Activated CD8-positive, alpha-beta memory T cell treated with anti-CD3 and anti-CD28 coated beads, Interleukin-2, amount 50 U/mL, for 1 hour (primary cell): ENCODE measurements around the gene BHLHE40.

Source experiments
- DNase-seq: peaks from one replicate; pipeline ENCODE4 v3.0.0-alpha.2; 2020; ENCODE audit errors: extremely low read depth

Gene BHLHE40

DNA sequence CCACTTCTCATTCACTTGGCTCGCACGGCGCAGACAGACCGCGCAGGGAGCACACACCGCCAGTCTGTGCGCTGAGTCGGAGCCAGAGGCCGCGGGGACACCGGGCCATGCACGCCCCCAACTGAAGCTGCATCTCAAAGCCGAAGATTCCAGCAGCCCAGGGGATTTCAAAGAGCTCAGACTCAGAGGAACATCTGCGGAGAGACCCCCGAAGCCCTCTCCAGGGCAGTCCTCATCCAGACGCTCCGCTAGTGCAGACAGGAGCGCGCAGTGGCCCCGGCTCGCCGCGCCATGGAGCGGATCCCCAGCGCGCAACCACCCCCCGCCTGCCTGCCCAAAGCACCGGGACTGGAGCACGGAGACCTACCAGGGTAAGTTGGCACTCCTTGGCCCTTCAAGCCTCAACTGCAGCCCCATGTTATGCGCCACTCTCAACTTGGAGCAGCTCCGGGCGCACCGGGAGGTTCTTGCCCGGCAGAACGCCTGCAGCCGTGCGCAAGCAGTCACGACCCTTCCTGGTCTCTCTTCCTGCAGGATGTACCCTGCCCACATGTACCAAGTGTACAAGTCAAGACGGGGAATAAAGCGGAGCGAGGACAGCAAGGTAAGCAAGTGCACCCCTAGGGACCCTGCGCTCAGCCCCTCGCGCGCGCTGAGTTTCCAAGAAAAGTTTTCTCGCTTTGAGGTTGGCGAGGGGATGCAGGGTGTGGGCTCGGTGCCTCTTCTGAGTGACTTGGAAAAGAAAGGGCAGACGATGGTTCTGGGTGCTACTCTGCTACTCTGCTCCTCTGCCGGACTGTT lies at the start of gene BHLHE40:
BHLHE40 (plus strand) TSS at position 10 of the 801 bp plus-strand sequence; CDS start at position 292, 282 bp downstream.
- no peak for DNase-seq

- DNase-seq: no peak
Measured at GRCh38 chr3:4930501-4930900, 48.7 kb upstream of the BHLHE40 start.

GRCh38 chr3:4934050-4934449 lies 45.2 kb upstream of the BHLHE40 start:
- DNase-seq: no peak

DNA sequence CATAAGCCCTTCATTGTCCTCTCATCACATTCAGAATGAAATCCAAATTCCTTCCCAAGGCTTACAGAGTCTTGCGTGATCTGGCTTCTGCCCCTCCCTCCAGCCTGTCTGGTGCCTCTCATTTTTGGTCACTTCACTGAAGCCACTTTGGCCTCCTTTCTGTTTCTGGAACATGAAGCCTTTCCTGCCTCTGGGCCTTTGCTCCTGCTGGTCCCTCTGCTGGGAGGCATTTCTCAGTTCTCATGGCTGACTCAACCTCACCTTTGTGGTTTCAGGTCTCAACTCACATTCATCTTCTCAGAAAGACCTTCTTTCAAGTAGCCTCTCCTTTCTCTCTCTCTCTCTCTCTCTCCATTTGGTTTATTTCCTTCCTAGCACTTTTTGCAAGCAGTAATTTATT lies 43.9 kb upstream of the BHLHE40 start:
- DNase-seq: no peak

DNA sequence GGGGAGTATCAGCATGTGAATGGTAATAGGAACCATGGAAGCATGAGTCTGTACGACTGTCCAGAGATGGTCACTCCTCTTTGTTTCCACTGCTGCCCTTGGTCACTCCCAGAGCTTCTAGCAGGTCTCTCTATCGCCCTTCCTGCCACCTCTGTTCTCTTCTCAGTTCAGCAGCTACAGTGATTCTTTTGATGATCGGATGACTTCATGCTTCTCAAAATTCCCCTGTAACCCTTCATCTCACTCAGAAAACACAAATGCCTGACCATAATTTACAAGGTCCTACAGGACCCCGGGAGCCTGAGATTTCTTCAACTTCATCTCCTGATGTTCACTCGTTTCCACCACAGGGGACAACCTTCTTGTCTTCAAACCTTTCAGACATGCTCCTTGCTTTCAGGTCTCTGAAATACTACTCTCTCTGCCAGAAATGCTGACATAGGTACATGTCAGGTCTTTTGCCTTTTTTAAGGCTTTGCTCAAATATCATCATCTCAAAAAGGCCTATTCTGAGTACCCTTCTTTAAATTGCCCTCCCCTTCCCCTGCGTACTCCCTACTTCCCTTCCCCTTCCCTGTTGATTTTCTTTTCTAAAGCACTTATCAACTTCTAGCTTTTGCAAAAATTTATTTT lies 42.1 kb upstream of the BHLHE40 start:
- no peak for DNase-seq

GRCh38 chr3:4938281-4938982 lies 40.8 kb upstream of the BHLHE40 start:
- DNase-seq: no peak

- DNase-seq: no peak
Measured at GRCh38 chr3:4939276-4939675, 40.0 kb upstream of the BHLHE40 start.

DNA sequence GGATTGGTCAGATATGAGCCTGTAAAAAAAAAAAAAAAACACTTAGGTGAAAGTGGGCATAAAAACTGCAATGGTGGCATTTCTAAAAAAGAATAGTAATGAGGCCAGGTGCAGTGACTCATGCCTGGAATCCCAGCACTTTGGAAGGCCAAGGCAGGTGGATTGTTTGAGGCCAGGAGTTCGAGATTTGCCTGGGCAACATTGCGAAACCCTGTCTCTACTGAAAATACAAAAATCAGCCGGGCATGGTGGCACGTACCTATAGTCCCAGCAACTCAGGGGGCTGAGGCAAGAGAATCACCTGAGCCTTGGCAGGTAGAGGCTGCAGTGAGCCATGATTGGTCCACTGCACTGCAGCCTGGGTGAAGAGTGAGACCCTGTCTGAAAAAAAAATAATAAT lies 38.3 kb upstream of the BHLHE40 start:
- DNase-seq: no peak

DNA sequence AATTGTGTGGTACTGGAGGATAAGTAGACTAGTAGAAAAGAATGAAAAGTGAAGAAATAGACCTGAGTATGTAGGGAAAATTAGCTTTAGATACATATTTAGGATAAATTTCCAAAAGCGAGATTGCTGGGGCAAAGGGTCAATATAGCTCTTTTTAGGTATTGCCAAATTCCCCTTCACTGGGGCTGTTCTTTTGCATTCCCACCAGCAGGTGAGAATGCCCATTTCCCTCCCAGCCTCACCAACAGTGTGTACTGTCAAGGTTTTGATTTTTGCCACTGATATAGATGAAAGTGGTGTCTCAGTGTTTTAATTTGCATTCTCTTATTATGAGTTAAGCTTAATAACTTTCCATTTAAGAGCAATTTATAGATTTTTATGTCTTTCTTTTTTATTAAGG lies 35.7 kb upstream of the BHLHE40 start:
- DNase-seq: no peak

GRCh38 chr3:4945324-4945723 lies 33.9 kb upstream of the BHLHE40 start:
- DNase-seq: no peak

GRCh38 chr3:4947028-4947427 lies 32.2 kb upstream of the BHLHE40 start:
- DNase-seq: no peak

- no peak for DNase-seq
Measured at GRCh38 chr3:4948395-4948794, 30.8 kb upstream of the BHLHE40 start.

DNA sequence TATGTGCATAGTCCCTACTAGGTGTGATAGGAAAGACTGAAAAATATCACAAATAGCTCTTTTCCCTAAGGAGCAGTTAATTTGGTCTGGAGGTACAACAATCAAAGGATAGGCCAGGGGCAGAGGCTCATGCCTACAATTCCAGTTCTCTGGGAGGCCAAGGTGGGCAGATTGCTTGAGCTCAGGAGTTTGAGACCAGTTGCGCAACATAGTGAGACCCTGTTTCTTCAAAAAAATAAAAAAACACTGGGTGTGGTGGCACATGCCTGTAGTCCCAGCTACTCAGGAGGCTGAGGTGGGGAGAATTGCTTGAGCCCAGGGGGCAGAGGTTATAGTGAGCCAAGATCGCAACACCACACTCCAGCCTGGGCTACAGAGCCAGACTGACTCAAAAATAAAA lies 30.2 kb upstream of the BHLHE40 start:
- DNase-seq: no peak

- DNase-seq: no peak
Measured at GRCh38 chr3:4949659-4950058, 29.6 kb upstream of the BHLHE40 start.

DNA sequence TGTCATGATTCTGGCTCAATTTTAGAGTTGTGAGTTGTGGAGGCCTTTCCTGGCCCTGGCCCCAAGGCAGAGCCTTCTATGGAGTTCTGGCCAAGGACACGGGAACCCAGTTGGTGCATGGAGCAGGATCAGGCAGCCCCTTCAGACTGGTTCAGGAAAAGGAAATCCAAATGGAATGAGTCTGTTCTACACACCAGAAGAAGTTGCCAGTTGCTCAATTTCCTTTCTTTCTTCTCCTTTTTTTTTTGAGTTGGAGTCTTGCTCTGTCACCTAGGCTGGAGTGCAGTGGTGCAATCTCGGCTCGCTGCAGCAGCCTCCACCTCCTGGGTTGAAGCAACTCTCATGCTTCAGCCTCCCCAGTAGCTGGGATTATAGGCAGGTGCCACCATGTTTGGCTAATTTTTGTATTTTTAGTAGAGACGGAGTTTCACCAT lies 28.9 kb upstream of the BHLHE40 start:
- DNase-seq: no peak

DNA sequence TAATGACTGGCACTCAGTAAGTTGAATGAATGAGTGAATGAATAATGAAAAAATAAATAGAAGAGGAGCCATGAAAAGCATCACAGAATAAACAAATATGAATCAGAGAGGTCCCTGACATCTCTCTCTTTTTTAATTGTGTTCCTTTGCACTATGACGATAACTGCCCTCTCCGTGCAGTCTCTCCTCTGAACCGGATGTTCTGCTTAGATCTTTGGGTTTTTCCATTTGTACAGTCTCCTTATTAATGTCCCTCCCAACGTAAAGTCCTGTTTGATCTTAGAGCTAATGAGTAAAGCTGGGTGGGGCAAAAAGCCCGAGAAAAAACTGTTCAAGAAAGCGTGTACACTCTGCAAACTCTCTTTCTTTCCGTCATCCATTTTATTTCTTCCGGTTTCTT lies 28.3 kb upstream of the BHLHE40 start:
- DNase-seq: no peak

DNA sequence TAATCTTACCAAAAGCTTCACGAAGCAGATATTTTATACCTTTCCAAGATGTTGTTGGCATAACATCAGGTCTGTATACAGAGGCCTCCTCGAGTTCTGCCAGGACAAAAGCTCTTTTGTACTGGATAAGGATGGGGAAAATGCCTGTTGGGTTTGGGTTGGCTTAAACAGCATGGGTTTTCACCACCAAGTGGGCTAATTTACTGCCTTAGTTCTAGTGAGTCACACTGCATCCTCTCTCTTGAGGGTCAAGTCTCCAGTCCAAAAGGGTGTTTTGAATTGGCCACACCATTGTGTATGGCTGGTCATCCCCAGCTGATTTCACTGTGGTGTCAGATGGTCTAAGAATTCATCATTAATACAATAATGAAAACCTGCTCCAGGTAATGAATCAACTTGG lies 26.1 kb upstream of the BHLHE40 start:
- DNase-seq: no peak

- DNase-seq: no peak
Measured at GRCh38 chr3:4954256-4955000, 24.8 kb upstream of the BHLHE40 start.

DNA sequence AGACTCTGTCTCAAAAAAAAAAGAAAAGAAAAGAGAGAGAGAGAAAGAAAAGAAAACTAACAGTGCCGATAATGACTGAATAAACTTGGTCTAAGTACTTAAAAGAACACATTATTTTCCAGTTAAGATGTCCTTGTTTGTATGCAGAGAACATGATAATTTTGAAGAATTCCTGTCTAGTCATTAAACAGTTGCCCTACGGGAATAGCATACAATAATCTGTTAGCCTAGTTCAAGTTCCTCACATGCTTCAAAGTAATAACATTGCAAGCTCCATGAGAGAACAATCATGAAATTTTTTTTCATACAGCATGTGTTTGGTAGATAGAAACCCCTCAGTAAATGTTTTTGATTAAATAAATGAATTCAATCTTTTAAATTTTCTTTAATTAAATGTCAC lies 23.1 kb upstream of the BHLHE40 start:
- no peak for DNase-seq

DNA sequence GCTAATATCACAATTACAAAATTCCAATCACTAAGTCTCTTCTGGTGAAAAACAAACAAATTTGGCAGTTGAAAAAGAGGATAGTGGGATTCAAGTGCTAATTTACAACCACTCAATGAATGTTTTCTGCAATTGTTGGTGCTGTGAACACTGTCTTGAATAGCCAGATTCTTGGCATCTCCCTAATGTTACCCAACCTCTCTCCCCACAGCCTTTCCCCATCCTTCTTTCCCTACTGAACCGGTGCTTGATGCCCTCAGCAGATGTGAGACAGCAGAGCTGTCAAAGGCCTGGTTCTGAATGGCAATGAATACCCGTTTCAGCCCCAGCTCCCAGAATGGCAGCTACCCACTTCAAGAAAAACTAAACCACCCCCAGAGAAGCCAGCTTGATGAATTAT lies 22.5 kb upstream of the BHLHE40 start:
- no peak for DNase-seq

- DNase-seq: no peak
Measured at GRCh38 chr3:4957978-4958377, 21.3 kb upstream of the BHLHE40 start.

GRCh38 chr3:4959180-4959579 lies 20.1 kb upstream of the BHLHE40 start:
- DNase-seq: no peak
